Measurements from ENCODE around the gene ADRA2B.
A peak's percentile ranks its signal among the peaks of the same experiment; 100 is the strongest.

ADRA2B gene

GRCh38 chr2:96136129-96136720 lies 19.9 kb upstream of the ADRA2B start:
- no peak for DNase-seq

- DNase-seq, result no peak
Measured at GRCh38 chr2:96135621-96136020, 19.2 kb upstream of the ADRA2B start.

- DNase-seq, result no peak
Measured at GRCh38 chr2:96135171-96135570, 18.8 kb upstream of the ADRA2B start.

- DNase-seq, result no peak
Measured at GRCh38 chr2:96134421-96134820, 18.1 kb upstream of the ADRA2B start.

GRCh38 chr2:96131813-96132745 lies 15.7 kb upstream of the ADRA2B start:
- no peak for DNase-seq

GRCh38 chr2:96131152-96131812 lies 14.9 kb upstream of the ADRA2B start:
- DNase-seq, result peak; percentile 45

GRCh38 chr2:96130483-96130882 lies 14.1 kb upstream of the ADRA2B start:
- DNase-seq, result no peak

GRCh38 chr2:96129528-96130120 lies 13.3 kb upstream of the ADRA2B start:
- DNase-seq, result no peak

- no peak for DNase-seq
Measured at GRCh38 chr2:96128456-96128855, 12.1 kb upstream of the ADRA2B start.

GRCh38 chr2:96124406-96125265 lies 8.3 kb upstream of the ADRA2B start:
- no peak for DNase-seq

GRCh38 chr2:96123936-96124335 lies 7.6 kb upstream of the ADRA2B start:
- DNase-seq, result no peak

- no peak for DNase-seq
Measured at GRCh38 chr2:96123290-96123689, 6.9 kb upstream of the ADRA2B start.

- no peak for DNase-seq
Measured at GRCh38 chr2:96122391-96122790, 6.0 kb upstream of the ADRA2B start.

GRCh38 chr2:96121414-96121813 lies 5.0 kb upstream of the ADRA2B start:
- DNase-seq, result no peak

- no peak for DNase-seq
Measured at GRCh38 chr2:96120991-96121390, 4.6 kb upstream of the ADRA2B start.

- no peak for DNase-seq
Measured at GRCh38 chr2:96120091-96120720, 3.8 kb upstream of the ADRA2B start.

GRCh38 chr2:96119389-96119751 lies 3.0 kb upstream of the ADRA2B start:
- DNase-seq, result no peak

- no peak for DNase-seq
Measured at GRCh38 chr2:96118698-96119388, 2.5 kb upstream of the ADRA2B start.

GRCh38 chr2:96117701-96118588 lies 1.6 kb upstream of the ADRA2B start:
- no peak for DNase-seq

GRCh38 chr2:96116879-96117533 lies 635 bp upstream of the ADRA2B start:
- DNase-seq, result peak; percentile 58
